ENCODE data around the gene COL2A1. TPM values are rescaled to one million over a fixed set of nuclear protein-coding genes. Genes with fewer than 3 reads are reported as not detected.

Gene COL2A1
- total and polyA plus RNA-seq, 2 donors (not counting 3 experiments of a cell fraction or from before 2014, with no cell fraction given) = not detected

GRCh38 chr12:48033451-48033850 lies 29.2 kb upstream of the COL2A1 start:
- FAIRE-seq = no peak
- H3K27ac ChIP-seq (ENCODE audit: insufficient read depth, low read depth, low read length) = no peak overlapping the region
- POLR2A ChIA-PET = no interaction called here

More at GRCh38 chr12:48033451-48033850, 29.2 kb upstream of the COL2A1 start:
- no peaks in the 10 kb centered on the region for H3K9me3 ChIP-seq (replicated peaks; ENCODE audit: control insufficient read depth, insufficient read depth, low read length)
- dilution Hi-C loops (cut with MboI; ENCODE audit: extremely low pct_ligation_motif_present, low sequenced_read_pairs) (no loop called here), intact Hi-C loops (cut with micrococcal nuclease) (no loop called here)
- H3K4me3 ChIP-seq (replicated peaks in 1 of 3; ENCODE audit: insufficient read depth in 1 of 3, low read depth in 1 of 3, low read length in 3 of 3) = no peak overlapping the region
- no peaks in the 10 kb centered on the region for H3K36me3 ChIP-seq (ENCODE audit: control insufficient read depth in 2 of 2, extremely low read depth in 1 of 2, insufficient read depth in 2 of 2, low read length in 2 of 2)
- no peak overlapping the region for H2AFZ ChIP-seq (ENCODE audit: low read depth, low read length)
- TF ChIP-seq POLR2A (IDR thresholded peaks at IDR 0.05; ENCODE audit: low read depth, low read length) = no peak
- TF ChIP-seq POLR2AphosphoS5 (IDR thresholded peaks at IDR 0.05; ENCODE audit: insufficient read depth, low read depth, low read length) = no peak
- TF ChIP-seq, protein P1, sequence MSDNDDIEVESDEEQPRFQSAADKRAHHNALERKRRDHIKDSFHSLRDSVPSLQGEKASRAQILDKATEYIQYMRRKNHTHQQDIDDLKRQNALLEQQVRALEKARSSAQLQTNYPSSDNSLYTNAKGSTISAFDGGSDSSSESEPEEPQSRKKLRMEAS (IDR thresholded peaks at IDR 0.05; ENCODE audit: insufficient read depth, insufficient read length) = no peak
- TF ChIP-seq EZH2 (IDR thresholded peaks at IDR 0.05; ENCODE audit: borderline replicate concordance, low read depth, low read length, severe bottlenecking) = no peak
- no peak for TF ChIP-seq MYC (IDR thresholded peaks at IDR 0.05; ENCODE audit: low read depth, low read length)
- no peak for TF ChIP-seq CTCF (IDR thresholded peaks at IDR 0.05; ENCODE audit: extremely low read depth in 1 of 2, insufficient read depth in 1 of 2, low read depth in 1 of 2, low read length in 2 of 2)
- no peak for TF ChIP-seq JUN (IDR thresholded peaks at IDR 0.05; ENCODE audit: borderline replicate concordance, insufficient read depth, insufficient read length, low read depth)
- TF ChIP-seq GATA2 (IDR thresholded peaks at IDR 0.05; ENCODE audit: insufficient read depth, insufficient read length, low read depth, low read length) = no peak
- TF ChIP-seq FOS (IDR thresholded peaks at IDR 0.05; ENCODE audit: borderline replicate concordance, insufficient read depth, low read length) = no peak
- BruUV-seq (replicated peaks) = no TSS peak
- CTCF ChIA-PET = no interaction called here
- no peak for DNase-seq (ENCODE audit: low read depth, low spot score)
- H3K27me3 ChIP-seq (ENCODE audit: control insufficient read depth in 2 of 2, insufficient read depth in 2 of 2, low read length in 2 of 2) = peaks cover 3 to 4% of the 10 kb centered on the region in 2 experiments
- H3K4me2 ChIP-seq (ENCODE audit: insufficient read depth, low read length) = no peak overlapping the region
- H3K9ac ChIP-seq (replicated peaks; ENCODE audit: extremely low read depth, insufficient read depth, low read length) = no peak overlapping the region
- no peaks in the 10 kb centered on the region for H3K79me2 ChIP-seq (ENCODE audit: control insufficient read depth, insufficient read depth, low read length)
- H4K20me1 ChIP-seq (replicated peaks; ENCODE audit: control insufficient read depth, extremely low read depth, insufficient read depth, low read length) = no peaks in the 10 kb centered on the region
- H3K4me1 ChIP-seq (ENCODE audit: control insufficient read depth, extremely low read depth, insufficient read depth, low read length) = no peaks in the 10 kb centered on the region
- no peaks in the 10 kb centered on the region for H3K9me1 ChIP-seq (replicated peaks; ENCODE audit: control insufficient read depth, extremely low read depth, insufficient read depth, low read length)

Measured in endothelial cell of umbilical vein (primary cell).